Measurements from ENCODE around the gene ARL16. TPM values are rescaled to one million over a fixed set of nuclear protein-coding genes. Genes with fewer than 3 reads are reported as not detected.

The ARL16 gene
- total RNA-seq, 1 experiment from 2014 or later: 46.7 TPM

DNA sequence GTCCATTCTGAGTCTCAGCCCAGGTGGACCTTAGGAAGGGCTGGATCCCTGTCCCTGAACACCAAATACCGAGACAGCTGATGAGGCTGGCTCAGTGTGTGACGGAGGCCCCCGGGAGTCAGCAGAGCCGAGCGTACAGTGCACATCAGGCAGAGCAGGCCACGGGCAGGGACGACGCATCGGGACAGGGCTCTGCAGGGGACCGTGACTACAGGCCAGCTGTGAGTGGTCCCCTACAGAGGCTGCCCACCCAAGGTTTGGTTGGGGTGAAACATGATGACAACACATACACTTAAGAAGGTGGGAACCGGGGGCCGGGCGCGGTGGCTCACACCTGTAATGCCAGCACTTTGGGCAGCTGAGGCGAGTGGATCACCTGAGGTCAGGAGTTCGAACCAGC, 10.6 kb downstream of the ARL16 start:
- Mint-ChIP-seq H3K27ac (no peak overlapping the region), H3K4me1 (peaks cover 5% of the 10 kb centered on the region), H3K27me3 (ENCODE audit: low read depth) (no peaks in the 10 kb centered on the region), H3K9me3 (no peaks in the 10 kb centered on the region), H3K36me3 (peaks cover 49% of the 10 kb centered on the region), H3K4me3 (no peak overlapping the region)
- ChIA-PET CTCF (no interaction called here), POLR2A (no interaction called here)
- DNase-seq (ENCODE audit: low spot score): no peak
- no peak for ATAC-seq
- TF ChIP-seq MLX (CRISPR knock-in tag; IDR thresholded peaks at IDR 0.05): no peak
- no peak for TF ChIP-seq SP1 (CRISPR knock-in tag; conservative IDR thresholded peaks at IDR 0.05)
- no peak for TF ChIP-seq ZMAT4 (CRISPR knock-in tag; IDR thresholded peaks at IDR 0.05)
- no peak for TF ChIP-seq ATF1 (CRISPR knock-in tag; IDR thresholded peaks at IDR 0.05)
- no peak for TF ChIP-seq HMGA2 (CRISPR knock-in tag; IDR thresholded peaks at IDR 0.05)
- TF ChIP-seq, protein P1, sequence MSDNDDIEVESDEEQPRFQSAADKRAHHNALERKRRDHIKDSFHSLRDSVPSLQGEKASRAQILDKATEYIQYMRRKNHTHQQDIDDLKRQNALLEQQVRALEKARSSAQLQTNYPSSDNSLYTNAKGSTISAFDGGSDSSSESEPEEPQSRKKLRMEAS (CRISPR knock-in tag; IDR thresholded peaks at IDR 0.05): no peak
- no peak for TF ChIP-seq ZNF396 (CRISPR knock-in tag; IDR thresholded peaks at IDR 0.05; ENCODE audit: borderline replicate concordance)
- TF ChIP-seq NFE2L1 (CRISPR knock-in tag; IDR thresholded peaks at IDR 0.05): no peak
- no peak for TF ChIP-seq NR2C2 (CRISPR knock-in tag; IDR thresholded peaks at IDR 0.05)
- TF ChIP-seq, protein P2, sequence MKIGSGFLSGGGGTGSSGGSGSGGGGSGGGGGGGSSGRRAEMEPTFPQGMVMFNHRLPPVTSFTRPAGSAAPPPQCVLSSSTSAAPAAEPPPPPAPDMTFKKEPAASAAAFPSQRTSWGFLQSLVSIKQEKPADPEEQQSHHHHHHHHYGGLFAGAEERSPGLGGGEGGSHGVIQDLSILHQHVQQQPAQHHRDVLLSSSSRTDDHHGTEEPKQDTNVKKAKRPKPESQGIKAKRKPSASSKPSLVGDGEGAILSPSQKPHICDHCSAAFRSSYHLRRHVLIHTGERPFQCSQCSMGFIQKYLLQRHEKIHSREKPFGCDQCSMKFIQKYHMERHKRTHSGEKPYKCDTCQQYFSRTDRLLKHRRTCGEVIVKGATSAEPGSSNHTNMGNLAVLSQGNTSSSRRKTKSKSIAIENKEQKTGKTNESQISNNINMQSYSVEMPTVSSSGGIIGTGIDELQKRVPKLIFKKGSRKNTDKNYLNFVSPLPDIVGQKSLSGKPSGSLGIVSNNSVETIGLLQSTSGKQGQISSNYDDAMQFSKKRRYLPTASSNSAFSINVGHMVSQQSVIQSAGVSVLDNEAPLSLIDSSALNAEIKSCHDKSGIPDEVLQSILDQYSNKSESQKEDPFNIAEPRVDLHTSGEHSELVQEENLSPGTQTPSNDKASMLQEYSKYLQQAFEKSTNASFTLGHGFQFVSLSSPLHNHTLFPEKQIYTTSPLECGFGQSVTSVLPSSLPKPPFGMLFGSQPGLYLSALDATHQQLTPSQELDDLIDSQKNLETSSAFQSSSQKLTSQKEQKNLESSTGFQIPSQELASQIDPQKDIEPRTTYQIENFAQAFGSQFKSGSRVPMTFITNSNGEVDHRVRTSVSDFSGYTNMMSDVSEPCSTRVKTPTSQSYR (CRISPR knock-in tag; IDR thresholded peaks at IDR 0.05): no peak
- TF ChIP-seq ZNF425 (CRISPR knock-in tag; conservative IDR thresholded peaks at IDR 0.05): no peak
- TF ChIP-seq FOXK1 (CRISPR knock-in tag; IDR thresholded peaks at IDR 0.05): no peak
- TF ChIP-seq PRRX2 (CRISPR knock-in tag; IDR thresholded peaks at IDR 0.05): no peak
- TF ChIP-seq, protein P3, sequence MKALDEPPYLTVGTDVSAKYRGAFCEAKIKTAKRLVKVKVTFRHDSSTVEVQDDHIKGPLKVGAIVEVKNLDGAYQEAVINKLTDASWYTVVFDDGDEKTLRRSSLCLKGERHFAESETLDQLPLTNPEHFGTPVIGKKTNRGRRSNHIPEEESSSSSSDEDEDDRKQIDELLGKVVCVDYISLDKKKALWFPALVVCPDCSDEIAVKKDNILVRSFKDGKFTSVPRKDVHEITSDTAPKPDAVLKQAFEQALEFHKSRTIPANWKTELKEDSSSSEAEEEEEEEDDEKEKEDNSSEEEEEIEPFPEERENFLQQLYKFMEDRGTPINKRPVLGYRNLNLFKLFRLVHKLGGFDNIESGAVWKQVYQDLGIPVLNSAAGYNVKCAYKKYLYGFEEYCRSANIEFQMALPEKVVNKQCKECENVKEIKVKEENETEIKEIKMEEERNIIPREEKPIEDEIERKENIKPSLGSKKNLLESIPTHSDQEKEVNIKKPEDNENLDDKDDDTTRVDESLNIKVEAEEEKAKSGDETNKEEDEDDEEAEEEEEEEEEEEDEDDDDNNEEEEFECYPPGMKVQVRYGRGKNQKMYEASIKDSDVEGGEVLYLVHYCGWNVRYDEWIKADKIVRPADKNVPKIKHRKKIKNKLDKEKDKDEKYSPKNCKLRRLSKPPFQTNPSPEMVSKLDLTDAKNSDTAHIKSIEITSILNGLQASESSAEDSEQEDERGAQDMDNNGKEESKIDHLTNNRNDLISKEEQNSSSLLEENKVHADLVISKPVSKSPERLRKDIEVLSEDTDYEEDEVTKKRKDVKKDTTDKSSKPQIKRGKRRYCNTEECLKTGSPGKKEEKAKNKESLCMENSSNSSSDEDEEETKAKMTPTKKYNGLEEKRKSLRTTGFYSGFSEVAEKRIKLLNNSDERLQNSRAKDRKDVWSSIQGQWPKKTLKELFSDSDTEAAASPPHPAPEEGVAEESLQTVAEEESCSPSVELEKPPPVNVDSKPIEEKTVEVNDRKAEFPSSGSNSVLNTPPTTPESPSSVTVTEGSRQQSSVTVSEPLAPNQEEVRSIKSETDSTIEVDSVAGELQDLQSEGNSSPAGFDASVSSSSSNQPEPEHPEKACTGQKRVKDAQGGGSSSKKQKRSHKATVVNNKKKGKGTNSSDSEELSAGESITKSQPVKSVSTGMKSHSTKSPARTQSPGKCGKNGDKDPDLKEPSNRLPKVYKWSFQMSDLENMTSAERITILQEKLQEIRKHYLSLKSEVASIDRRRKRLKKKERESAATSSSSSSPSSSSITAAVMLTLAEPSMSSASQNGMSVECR (CRISPR knock-in tag; IDR thresholded peaks at IDR 0.05; ENCODE audit: borderline replicate concordance): no peak

DNA sequence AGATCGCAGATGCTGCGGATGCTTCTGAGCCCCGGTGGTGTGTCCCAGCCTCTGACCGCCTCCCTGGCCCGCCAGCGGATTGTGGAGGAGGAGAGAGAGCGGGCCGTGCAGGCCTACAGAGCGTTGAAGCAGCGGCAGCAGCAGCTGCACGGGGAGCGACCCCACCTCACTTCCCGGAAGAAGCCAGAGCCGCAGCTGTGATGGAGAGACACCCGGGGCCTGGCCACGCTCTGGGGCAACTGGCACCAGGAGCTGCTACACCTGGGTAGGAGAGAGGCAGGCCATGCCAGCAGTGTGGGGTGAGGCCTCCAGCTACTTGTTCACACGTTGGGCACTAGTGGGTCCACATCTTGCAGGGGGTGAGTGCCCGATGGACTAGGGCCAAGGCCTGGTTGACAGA, 11.1 kb downstream of the ARL16 start:
- H3K4me1 Mint-ChIP-seq: peaks cover 10% of the 10 kb centered on the region
- POLR2A ChIA-PET: no interaction called here
- CTCF ChIA-PET: no interaction called here
- H3K36me3 Mint-ChIP-seq: peaks cover 53% of the 10 kb centered on the region
- no peak overlapping the region for H3K27ac Mint-ChIP-seq
- ATAC-seq (no peak), DNase-seq (ENCODE audit: low spot score) (no peak)
- H3K27me3 Mint-ChIP-seq (ENCODE audit: low read depth): no peaks in the 10 kb centered on the region
- H3K4me3 Mint-ChIP-seq: no peak overlapping the region
- H3K9me3 Mint-ChIP-seq: no peaks in the 10 kb centered on the region
- TF ChIP-seq, protein P1 (CRISPR knock-in tag; IDR thresholded peaks at IDR 0.05): no peak
- TF ChIP-seq EMX1 (CRISPR knock-in tag; IDR thresholded peaks at IDR 0.05): no peak
- no peak for TF ChIP-seq JUN (CRISPR knock-in tag; IDR thresholded peaks at IDR 0.05)
- no peak for TF ChIP-seq RELA (CRISPR knock-in tag; IDR thresholded peaks at IDR 0.05; ENCODE audit: borderline replicate concordance)
- no peak for TF ChIP-seq SMAD4 (CRISPR knock-in tag; IDR thresholded peaks at IDR 0.05)
- TF ChIP-seq OVOL2 (CRISPR knock-in tag; IDR thresholded peaks at IDR 0.05; ENCODE audit: borderline replicate concordance): no peak
- TF ChIP-seq PRRX2 (CRISPR knock-in tag; IDR thresholded peaks at IDR 0.05): no peak
- no peak for TF ChIP-seq ZNF416 (CRISPR knock-in tag; IDR thresholded peaks at IDR 0.05)
- TF ChIP-seq, protein P4, sequence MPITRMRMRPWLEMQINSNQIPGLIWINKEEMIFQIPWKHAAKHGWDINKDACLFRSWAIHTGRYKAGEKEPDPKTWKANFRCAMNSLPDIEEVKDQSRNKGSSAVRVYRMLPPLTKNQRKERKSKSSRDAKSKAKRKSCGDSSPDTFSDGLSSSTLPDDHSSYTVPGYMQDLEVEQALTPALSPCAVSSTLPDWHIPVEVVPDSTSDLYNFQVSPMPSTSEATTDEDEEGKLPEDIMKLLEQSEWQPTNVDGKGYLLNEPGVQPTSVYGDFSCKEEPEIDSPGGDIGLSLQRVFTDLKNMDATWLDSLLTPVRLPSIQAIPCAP (CRISPR knock-in tag; IDR thresholded peaks at IDR 0.05): no peak
- TF ChIP-seq STAT6 (CRISPR knock-in tag; conservative IDR thresholded peaks at IDR 0.05; ENCODE audit: low read depth): no peak
